Body of pancreas (tissue), 4 donors: Measurements from ENCODE around the gene GNA15. TPM values are rescaled to one million over a fixed set of nuclear protein-coding genes. Genes with fewer than 3 reads are reported as not detected.
A peak's percentile ranks its signal among the peaks of the same experiment; 100 is the strongest.

ENCODE experiments used
- ATAC-seq: fragments of 150-250 bp; one replicate; pipeline ENCODE4 v1.9.1; 2016
- DNase-seq, 4 donors: peaks; one replicate each; pipeline ENCODE4 v3.0.0-alpha.2; 2019
- H3K27ac ChIP-seq, 4 donors: fragments of 200-600 bp; sonication (generic); 1 replicate in 3 of 4; 2 replicates in 1 of 4; pipeline versions ENCODE4 v1.5.1 to v1.6.1; 2016 to 2019; ENCODE audit warnings: mild to moderate bottlenecking in 1 of 4, mixed read lengths in 1 of 4, moderate library complexity in 1 of 4
- H3K27me3 ChIP-seq, 2 donors: fragments of 200-600 bp; sonication (generic); one replicate each; pipeline ENCODE4 v1.6.0; 2016; ENCODE audit warnings: mild to moderate bottlenecking in 1 of 2
- H3K36me3 ChIP-seq, 2 donors: fragments of 200-600 bp; sonication (generic); replicated peaks in 1 of 2; 2 replicates each; pipeline ENCODE4 v1.5.1; 2016; ENCODE audit warnings: low read depth in 2 of 2; ENCODE audit not compliant: insufficient read depth in 1 of 2
- H3K4me1 ChIP-seq: fragments of 200-600 bp; sonication (generic); one replicate; pipeline ENCODE4 v1.6.0; 2016
- H3K4me3 ChIP-seq, 2 donors: fragments of 200-600 bp; sonication (generic); 1 replicate in 1 of 2; 2 replicates in 1 of 2; pipeline ENCODE4 v1.5.1; 2016 to 2019
- H3K9me3 ChIP-seq, 3 donors: fragments of 200-600 bp; sonication (generic); 1 replicate in 2 of 3; 2 replicates in 1 of 3; pipeline ENCODE4 v1.5.1; 2016
- CTCF ChIP-seq, 7 experiments: fragments of 450-650 bp in 4 of 7; fragments of 200-600 bp in 3 of 7; sonication (generic) in 3 of 7; IDR thresholded peaks; one replicate each; pipeline ENCODE4 v1.5.1; 2016 to 2019; ENCODE audit warnings: antibody characterized with exemption in 7 of 7
- POLR2A ChIP-seq, 3 donors: fragments of 450-650 bp; IDR thresholded peaks; one replicate each; pipeline ENCODE4 v1.6.1; 2016; ENCODE audit warnings: antibody characterized with exemption in 3 of 3, mild to moderate bottlenecking in 2 of 3
- WGBS, 2 donors: methylation state at CpG; one replicate each; pipeline ENCODE4 v1.1.5; 2017; 5-methylcytosine and 5-hydroxymethylcytosine counted together
- intact Hi-C: fragments of 100-400 bp; cut with DNase I; formaldehyde crosslinking; loops from one replicate; pipeline ENCODE4 v1.15.1; 2023
- total RNA-seq, 2 donors: library from RNA; depleted of rRNA; stranded (reverse); fragments of >200 nt; gene quantifications; one replicate each; pipeline ENCODE4 v1.1.0, GENCODE V29; 2016

The GNA15 gene
- total RNA-seq, 2 donors from 2014 or later: 1.6 to 2.6 TPM

- 61 to 90% methylated on average over 2 to 19 of the region's 31 CpGs for WGBS, 2 donors
These were observed 44.0 kb downstream of the GNA15 start for GRCh38 chr19:3179739-3180293.

GRCh38 chr19:3183721-3184641, 48.1 kb downstream of the GNA15 start:
- Histone ChIP-seq H3K27me3 (no peaks in the 10 kb centered on the region), H3K27ac (no peak overlapping the region), H3K36me3 (no peaks in the 10 kb centered on the region), H3K4me3 (no peak overlapping the region), H3K9me3 (no peaks in the 10 kb centered on the region), H3K4me1 (peaks cover 26% of the 10 kb centered on the region)
- ATAC-seq: no peak
- WGBS, 2 donors: 56 to 70% methylated on average over 13 of the region's 13 CpGs
- TF ChIP-seq POLR2A (IDR thresholded peaks at IDR 0.05): no peak
- TF ChIP-seq CTCF (IDR thresholded peaks at IDR 0.05): no peak
- intact Hi-C loops: no loop called here
- no peak for DNase-seq

More at GRCh38 chr19:3179739-3180293, 44.0 kb downstream of the GNA15 start:
- Histone ChIP-seq H3K4me1 (peaks cover 2% of the 10 kb centered on the region), H3K9me3 (no peaks in the 10 kb centered on the region), H3K36me3 (no peaks in the 10 kb centered on the region), H3K4me3 (no peak overlapping the region), H3K27ac (peak overlapping the region in 1 of 4 donors; percentile 64), H3K27me3 (no peaks in the 10 kb centered on the region)
- intact Hi-C loops: no loop called here
- ATAC-seq: no peak
- TF ChIP-seq CTCF (IDR thresholded peaks at IDR 0.05) (no peak), POLR2A (IDR thresholded peaks at IDR 0.05) (no peak)
- no peak for DNase-seq

- WGBS, 2 donors: 10 to 16% methylated on average over 14 of the region's 14 CpGs
- H3K27ac ChIP-seq: peak overlapping the region in 3 of 4 donors; percentile 68 to 94 (median 91)
- H3K4me3 ChIP-seq: peak overlapping the region in 1 of 2 donors; percentile 99
- ATAC-seq (peak; percentile 60), DNase-seq (peak; percentile 67 to 83 (median 78))
- no peaks in the 10 kb centered on the region for H3K9me3 ChIP-seq
- H3K4me1 ChIP-seq: peaks cover 35% of the 10 kb centered on the region
- TF ChIP-seq CTCF (IDR thresholded peaks at IDR 0.05): no peak
- TF ChIP-seq POLR2A (IDR thresholded peaks at IDR 0.05): no peak
- H3K27me3 ChIP-seq: no peaks in the 10 kb centered on the region
- intact Hi-C loops: no loop called here
- H3K36me3 ChIP-seq: no peaks in the 10 kb centered on the region
These were observed 49.1 kb downstream of the GNA15 start for GRCh38 chr19:3184847-3185460.

- H3K27ac ChIP-seq: peak within 1 kb of the TSS; percentile 64 to 94 (median 80)
- 0% methylated on average over 21 to 56 of the region's 69 CpGs for WGBS, 2 donors
- intact Hi-C loops: no loop called here
These were observed 49.8 kb downstream of the GNA15 start, which contains the start of gene NCLN for GRCh38 chr19:3185461-3186159. Gene NCLN, plus strand, starts transcription at chr19:3185930. Its CDS starts 101 bp downstream, at chr19:3186031.

More at GRCh38 chr19:3185461-3186159, 49.8 kb downstream of the GNA15 start, which contains the start of gene NCLN:
- H3K9me3 ChIP-seq: no peaks in the 10 kb centered on the region
- H3K27me3 ChIP-seq: no peaks in the 10 kb centered on the region
- no peaks in the 10 kb centered on the region for H3K36me3 ChIP-seq
- peak within 1 kb of the TSS; percentile 95 to 99 for H3K4me3 ChIP-seq
- ATAC-seq (peak; percentile 96), DNase-seq (peak; percentile 94 to 96 (median 96))
- peak; percentile 15 to 35 (median 25) for TF ChIP-seq POLR2A (IDR thresholded peaks at IDR 0.05)
- no peak for TF ChIP-seq CTCF (IDR thresholded peaks at IDR 0.05)
- H3K4me1 ChIP-seq: peaks cover 37% of the 10 kb centered on the region
